ENCODE results near the gene KLHL22.

DNA sequence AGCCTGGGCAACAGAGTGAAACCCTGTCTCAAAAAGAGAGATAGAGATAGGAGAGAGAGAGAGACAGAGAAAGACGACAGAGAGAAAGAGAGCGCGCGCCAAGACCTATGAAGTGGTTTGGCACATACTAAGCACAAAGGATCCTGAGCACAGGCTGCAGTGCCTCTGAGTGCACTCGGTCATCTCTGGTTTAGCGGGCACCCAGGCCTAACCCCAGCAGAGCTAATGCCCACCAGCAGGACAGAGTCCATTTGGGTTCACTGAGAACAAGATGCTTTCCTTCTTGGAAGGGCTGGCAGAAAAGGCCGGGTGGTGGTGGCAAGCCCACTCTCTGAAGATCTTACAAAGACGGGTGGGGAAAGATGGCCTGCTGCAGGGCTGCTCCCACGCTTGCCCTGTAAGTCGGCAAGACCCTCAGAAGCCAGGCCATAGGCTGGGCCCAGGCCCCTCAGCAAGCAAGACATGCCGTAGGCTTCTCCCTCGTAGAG is 61.3 kb downstream of the KLHL22 start:
- TF ChIP-seq, protein P1, sequence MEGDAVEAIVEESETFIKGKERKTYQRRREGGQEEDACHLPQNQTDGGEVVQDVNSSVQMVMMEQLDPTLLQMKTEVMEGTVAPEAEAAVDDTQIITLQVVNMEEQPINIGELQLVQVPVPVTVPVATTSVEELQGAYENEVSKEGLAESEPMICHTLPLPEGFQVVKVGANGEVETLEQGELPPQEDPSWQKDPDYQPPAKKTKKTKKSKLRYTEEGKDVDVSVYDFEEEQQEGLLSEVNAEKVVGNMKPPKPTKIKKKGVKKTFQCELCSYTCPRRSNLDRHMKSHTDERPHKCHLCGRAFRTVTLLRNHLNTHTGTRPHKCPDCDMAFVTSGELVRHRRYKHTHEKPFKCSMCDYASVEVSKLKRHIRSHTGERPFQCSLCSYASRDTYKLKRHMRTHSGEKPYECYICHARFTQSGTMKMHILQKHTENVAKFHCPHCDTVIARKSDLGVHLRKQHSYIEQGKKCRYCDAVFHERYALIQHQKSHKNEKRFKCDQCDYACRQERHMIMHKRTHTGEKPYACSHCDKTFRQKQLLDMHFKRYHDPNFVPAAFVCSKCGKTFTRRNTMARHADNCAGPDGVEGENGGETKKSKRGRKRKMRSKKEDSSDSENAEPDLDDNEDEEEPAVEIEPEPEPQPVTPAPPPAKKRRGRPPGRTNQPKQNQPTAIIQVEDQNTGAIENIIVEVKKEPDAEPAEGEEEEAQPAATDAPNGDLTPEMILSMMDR (IDR thresholded peaks at IDR 0.05; ENCODE audit: poor library complexity): no peak
- TF ChIP-seq EZH2 (IDR thresholded peaks at IDR 0.05; ENCODE audit: borderline replicate concordance): no peak

Measured in hepatocyte (in vitro differentiated cells).